ENCODE data around the gene ECE1. TPM values are rescaled to one million over a fixed set of nuclear protein-coding genes. Genes with fewer than 3 reads are reported as not detected.

ECE1 gene
- total and polyA plus RNA-seq, 9 of the 15 experiments (the other 6 are each of a cell fraction or from before 2014, with no cell fraction given) = 0.56 to 34.8 (median 11.0) TPM

DNA sequence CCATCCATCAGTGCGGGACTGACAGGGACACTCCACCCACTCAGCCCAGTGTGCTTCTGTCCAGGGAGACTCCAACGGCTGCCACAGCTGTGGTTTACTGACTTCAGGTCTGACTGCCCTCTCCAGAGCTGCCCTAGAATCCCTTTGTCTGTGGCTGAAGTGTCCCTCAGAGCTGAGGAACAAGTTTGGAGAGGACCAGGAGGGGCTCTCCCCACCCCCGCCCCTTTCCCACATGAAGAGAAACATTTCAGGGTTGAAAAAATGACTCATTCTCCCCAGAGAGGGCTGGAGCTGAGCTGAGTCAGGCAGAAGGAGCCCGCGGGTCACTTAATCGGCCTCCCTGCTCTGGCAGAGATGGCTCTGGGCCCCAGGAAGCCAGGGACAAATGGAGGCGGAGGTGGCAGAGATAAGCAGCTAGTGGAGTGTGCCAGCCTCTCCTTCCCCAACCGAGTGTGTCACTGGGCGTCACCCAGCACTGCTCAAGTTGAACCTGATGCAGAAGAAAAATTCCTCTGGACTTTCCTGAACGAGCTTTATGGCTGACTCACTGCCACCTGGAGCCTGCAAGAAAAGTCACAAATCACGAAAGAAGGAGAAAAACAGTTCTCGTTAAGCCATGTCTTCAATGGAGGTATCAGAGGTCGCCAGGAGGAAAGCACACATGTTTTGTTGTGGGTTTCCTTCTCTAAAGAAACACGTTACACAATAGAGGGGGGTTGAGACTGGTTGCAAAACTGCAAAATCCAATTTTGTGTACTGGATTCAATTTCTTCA, 34.3 kb upstream of the ECE1 start (continued):
- TF ChIP-seq, protein P1, sequence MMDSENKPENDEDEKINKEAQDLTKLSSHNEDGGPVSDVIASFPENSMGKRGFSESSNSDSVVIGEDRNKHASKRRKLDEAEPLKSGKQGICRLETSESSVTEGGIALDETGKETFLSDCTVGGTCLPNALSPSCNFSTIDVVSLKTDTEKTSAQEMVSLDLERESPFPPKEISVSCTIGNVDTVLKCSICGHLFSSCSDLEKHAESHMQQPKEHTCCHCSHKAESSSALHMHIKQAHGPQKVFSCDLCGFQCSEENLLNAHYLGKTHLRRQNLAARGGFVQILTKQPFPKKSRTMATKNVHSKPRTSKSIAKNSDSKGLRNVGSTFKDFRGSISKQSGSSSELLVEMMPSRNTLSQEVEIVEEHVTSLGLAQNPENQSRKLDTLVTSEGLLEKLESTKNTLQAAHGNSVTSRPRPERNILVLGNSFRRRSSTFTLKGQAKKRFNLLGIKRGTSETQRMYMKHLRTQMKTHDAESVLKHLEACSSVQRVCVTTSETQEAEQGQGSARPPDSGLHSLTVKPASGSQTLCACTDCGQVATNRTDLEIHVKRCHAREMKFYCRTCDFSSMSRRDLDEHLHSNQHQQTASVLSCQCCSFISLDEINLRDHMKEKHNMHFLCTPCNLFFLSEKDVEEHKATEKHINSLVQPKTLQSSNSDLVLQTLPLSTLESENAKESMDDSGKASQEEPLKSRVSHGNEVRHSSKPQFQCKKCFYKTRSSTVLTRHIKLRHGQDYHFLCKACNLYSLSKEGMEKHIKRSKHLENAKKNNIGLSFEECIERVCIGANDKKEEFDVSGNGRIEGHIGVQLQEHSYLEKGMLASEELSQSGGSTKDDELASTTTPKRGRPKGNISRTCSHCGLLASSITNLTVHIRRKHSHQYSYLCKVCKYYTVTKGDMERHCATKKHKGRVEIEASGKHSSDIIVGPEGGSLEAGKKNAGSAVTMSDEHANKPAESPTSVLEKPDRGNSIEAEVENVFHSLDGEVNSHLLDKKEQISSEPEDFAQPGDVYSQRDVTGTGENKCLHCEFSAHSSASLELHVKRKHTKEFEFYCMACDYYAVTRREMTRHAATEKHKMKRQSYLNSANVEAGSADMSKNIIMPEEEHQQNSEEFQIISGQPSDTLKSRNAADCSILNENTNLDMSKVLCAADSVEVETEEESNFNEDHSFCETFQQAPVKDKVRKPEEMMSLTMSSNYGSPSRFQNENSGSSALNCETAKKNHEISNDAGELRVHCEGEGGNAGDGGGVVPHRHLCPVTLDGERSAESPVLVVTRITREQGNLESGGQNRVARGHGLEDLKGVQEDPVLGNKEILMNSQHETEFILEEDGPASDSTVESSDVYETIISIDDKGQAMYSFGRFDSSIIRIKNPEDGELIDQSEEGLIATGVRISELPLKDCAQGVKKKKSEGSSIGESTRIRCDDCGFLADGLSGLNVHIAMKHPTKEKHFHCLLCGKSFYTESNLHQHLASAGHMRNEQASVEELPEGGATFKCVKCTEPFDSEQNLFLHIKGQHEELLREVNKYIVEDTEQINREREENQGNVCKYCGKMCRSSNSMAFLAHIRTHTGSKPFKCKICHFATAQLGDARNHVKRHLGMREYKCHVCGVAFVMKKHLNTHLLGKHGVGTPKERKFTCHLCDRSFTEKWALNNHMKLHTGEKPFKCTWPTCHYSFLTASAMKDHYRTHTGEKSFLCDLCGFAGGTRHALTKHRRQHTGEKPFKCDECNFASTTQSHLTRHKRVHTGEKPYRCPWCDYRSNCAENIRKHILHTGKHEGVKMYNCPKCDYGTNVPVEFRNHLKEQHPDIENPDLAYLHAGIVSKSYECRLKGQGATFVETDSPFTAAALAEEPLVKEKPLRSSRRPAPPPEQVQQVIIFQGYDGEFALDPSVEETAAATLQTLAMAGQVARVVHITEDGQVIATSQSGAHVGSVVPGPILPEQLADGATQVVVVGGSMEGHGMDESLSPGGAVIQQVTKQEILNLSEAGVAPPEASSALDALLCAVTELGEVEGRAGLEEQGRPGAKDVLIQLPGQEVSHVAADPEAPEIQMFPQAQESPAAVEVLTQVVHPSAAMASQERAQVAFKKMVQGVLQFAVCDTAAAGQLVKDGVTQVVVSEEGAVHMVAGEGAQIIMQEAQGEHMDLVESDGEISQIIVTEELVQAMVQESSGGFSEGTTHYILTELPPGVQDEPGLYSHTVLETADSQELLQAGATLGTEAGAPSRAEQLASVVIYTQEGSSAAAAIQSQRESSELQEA (IDR thresholded peaks at IDR 0.05; ENCODE audit: low read depth) = no peak
- TF ChIP-seq CBX2 (IDR thresholded peaks at IDR 0.05; ENCODE audit: insufficient read depth, low read length, poor library complexity, severe bottlenecking) (no peak), ZNF217 (CRISPR knock-in tag; IDR thresholded peaks at IDR 0.05) (no peak), DIDO1 (tag; IDR thresholded peaks at IDR 0.05; ENCODE audit: low read depth) (no peak), KHSRP (IDR thresholded peaks at IDR 0.05) (no peak), MEF2A (IDR thresholded peaks at IDR 0.05; ENCODE audit: control insufficient read depth, low read depth, low read length) (no peak), CBFA2T3 (IDR thresholded peaks at IDR 0.05) (peak; percentile 72), MTA1 (IDR thresholded peaks at IDR 0.05; ENCODE audit: borderline replicate concordance) (peak; percentile 49), EP300 (IDR thresholded peaks at IDR 0.05; ENCODE audit: low read length) (no peak; the same call in 1 of the 2 replicates)
- TF ChIP-seq, protein P2, sequence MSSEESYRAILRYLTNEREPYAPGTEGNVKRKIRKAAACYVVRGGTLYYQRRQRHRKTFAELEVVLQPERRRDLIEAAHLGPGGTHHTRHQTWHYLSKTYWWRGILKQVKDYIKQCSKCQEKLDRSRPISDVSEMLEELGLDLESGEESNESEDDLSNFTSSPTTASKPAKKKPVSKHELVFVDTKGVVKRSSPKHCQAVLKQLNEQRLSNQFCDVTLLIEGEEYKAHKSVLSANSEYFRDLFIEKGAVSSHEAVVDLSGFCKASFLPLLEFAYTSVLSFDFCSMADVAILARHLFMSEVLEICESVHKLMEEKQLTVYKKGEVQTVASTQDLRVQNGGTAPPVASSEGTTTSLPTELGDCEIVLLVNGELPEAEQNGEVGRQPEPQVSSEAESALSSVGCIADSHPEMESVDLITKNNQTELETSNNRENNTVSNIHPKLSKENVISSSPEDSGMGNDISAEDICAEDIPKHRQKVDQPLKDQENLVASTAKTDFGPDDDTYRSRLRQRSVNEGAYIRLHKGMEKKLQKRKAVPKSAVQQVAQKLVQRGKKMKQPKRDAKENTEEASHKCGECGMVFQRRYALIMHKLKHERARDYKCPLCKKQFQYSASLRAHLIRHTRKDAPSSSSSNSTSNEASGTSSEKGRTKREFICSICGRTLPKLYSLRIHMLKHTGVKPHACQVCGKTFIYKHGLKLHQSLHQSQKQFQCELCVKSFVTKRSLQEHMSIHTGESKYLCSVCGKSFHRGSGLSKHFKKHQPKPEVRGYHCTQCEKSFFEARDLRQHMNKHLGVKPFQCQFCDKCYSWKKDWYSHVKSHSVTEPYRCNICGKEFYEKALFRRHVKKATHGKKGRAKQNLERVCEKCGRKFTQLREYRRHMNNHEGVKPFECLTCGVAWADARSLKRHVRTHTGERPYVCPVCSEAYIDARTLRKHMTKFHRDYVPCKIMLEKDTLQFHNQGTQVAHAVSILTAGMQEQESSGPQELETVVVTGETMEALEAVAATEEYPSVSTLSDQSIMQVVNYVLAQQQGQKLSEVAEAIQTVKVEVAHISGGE (CRISPR knock-in tag; IDR thresholded peaks at IDR 0.05) = no peak
- TF ChIP-seq, protein P3, sequence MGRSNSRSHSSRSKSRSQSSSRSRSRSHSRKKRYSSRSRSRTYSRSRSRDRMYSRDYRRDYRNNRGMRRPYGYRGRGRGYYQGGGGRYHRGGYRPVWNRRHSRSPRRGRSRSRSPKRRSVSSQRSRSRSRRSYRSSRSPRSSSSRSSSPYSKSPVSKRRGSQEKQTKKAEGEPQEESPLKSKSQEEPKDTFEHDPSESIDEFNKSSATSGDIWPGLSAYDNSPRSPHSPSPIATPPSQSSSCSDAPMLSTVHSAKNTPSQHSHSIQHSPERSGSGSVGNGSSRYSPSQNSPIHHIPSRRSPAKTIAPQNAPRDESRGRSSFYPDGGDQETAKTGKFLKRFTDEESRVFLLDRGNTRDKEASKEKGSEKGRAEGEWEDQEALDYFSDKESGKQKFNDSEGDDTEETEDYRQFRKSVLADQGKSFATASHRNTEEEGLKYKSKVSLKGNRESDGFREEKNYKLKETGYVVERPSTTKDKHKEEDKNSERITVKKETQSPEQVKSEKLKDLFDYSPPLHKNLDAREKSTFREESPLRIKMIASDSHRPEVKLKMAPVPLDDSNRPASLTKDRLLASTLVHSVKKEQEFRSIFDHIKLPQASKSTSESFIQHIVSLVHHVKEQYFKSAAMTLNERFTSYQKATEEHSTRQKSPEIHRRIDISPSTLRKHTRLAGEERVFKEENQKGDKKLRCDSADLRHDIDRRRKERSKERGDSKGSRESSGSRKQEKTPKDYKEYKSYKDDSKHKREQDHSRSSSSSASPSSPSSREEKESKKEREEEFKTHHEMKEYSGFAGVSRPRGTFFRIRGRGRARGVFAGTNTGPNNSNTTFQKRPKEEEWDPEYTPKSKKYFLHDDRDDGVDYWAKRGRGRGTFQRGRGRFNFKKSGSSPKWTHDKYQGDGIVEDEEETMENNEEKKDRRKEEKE (IDR thresholded peaks at IDR 0.05; ENCODE audit: borderline replicate concordance in 1 of 2, control insufficient read depth in 1 of 2, low read depth in 2 of 2, low read length in 1 of 2) = no peak
